ENCODE measurements around the gene PDCL2. TPM values are rescaled to one million over a fixed set of nuclear protein-coding genes. Genes with fewer than 3 reads are reported as not detected.

The PDCL2 gene
- total RNA-seq, 1 experiment from 2014 or later: not detected

DNA sequence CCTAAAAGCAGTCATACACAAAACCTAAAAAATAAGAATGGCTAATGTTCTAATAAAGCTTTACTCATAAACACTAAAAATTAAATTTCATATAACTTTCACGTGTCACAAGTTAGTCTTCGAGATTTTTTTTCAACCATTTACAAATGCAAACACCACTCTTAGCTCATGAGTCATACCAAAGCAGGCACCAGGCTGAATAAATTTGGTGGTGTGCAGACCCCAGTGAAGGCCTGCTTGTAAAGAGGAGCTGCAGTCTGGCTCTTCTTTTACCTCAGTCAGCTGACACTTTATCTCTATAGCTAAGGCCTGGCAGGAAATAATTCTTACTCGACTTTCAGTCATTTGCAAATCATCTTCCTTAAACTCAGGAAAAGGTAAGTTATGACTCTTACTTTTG lies 82.8 kb downstream of the PDCL2 start:
- Histone ChIP-seq H3K4me3 (no peak overlapping the region), H3K9me3 (ENCODE audit: insufficient read depth, low read depth) (no peaks in the 10 kb centered on the region), H3K27ac (no peak overlapping the region), H2AFZ (no peak overlapping the region), H3K36me3 (ENCODE audit: low read depth) (no peaks in the 10 kb centered on the region), H3K27me3 (ENCODE audit: insufficient read depth, low read depth) (no peaks in the 10 kb centered on the region), H3F3A (ENCODE audit: insufficient read depth, low read depth) (no peaks in the 10 kb centered on the region), H3K9me2 (ENCODE audit: insufficient read depth) (no peaks in the 10 kb centered on the region), H3K4me1 (replicated peaks; ENCODE audit: insufficient read depth) (no peaks in the 10 kb centered on the region), H3K4me2 (no peak overlapping the region), H3K79me2 (ENCODE audit: low read depth) (no peaks in the 10 kb centered on the region), H4K20me1 (ENCODE audit: insufficient read depth) (no peaks in the 10 kb centered on the region)
- intact Hi-C loops (cut with micrococcal nuclease; ENCODE audit: unreplicated experiment): no loop called here
- ChIA-PET CTCF (no interaction called here), POLR2A (ENCODE audit: unreplicated experiment) (no interaction called here)
- no peak for TF ChIP-seq EZH2 (IDR thresholded peaks at IDR 0.05; ENCODE audit: low read depth)
- TF ChIP-seq, protein P1, sequence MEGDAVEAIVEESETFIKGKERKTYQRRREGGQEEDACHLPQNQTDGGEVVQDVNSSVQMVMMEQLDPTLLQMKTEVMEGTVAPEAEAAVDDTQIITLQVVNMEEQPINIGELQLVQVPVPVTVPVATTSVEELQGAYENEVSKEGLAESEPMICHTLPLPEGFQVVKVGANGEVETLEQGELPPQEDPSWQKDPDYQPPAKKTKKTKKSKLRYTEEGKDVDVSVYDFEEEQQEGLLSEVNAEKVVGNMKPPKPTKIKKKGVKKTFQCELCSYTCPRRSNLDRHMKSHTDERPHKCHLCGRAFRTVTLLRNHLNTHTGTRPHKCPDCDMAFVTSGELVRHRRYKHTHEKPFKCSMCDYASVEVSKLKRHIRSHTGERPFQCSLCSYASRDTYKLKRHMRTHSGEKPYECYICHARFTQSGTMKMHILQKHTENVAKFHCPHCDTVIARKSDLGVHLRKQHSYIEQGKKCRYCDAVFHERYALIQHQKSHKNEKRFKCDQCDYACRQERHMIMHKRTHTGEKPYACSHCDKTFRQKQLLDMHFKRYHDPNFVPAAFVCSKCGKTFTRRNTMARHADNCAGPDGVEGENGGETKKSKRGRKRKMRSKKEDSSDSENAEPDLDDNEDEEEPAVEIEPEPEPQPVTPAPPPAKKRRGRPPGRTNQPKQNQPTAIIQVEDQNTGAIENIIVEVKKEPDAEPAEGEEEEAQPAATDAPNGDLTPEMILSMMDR (conservative IDR thresholded peaks at IDR 0.05): no peak
- no peak for DNase-seq
- no TSS peak for BruUV-seq (replicated peaks)

GRCh38 chr4:55507612-55508011 lies 84.4 kb downstream of the PDCL2 start:
- CTCF ChIA-PET: no interaction called here

More at GRCh38 chr4:55507612-55508011, 84.4 kb downstream of the PDCL2 start:
- Histone ChIP-seq H2AFZ (no peak overlapping the region), H3K9me3 (ENCODE audit: insufficient read depth, low read depth) (no peaks in the 10 kb centered on the region), H3K79me2 (ENCODE audit: low read depth) (0 out of 2 replicates have a peak, but pooled peaks cover 4% of the 10 kb centered on the region), H3K27ac (no peak overlapping the region), H3F3A (ENCODE audit: insufficient read depth, low read depth) (no peaks in the 10 kb centered on the region), H3K9me2 (ENCODE audit: insufficient read depth) (no peaks in the 10 kb centered on the region), H3K27me3 (ENCODE audit: insufficient read depth, low read depth) (no peaks in the 10 kb centered on the region), H3K36me3 (ENCODE audit: low read depth) (no peaks in the 10 kb centered on the region), H3K4me2 (no peak overlapping the region), H3K4me3 (no peak overlapping the region), H4K20me1 (ENCODE audit: insufficient read depth) (no peaks in the 10 kb centered on the region), H3K4me1 (replicated peaks; ENCODE audit: insufficient read depth) (no peaks in the 10 kb centered on the region)
- POLR2A ChIA-PET (ENCODE audit: unreplicated experiment): no interaction called here
- intact Hi-C loops (cut with micrococcal nuclease; ENCODE audit: unreplicated experiment): no loop called here
- BruUV-seq (replicated peaks): no TSS peak
- TF ChIP-seq, protein P1 (conservative IDR thresholded peaks at IDR 0.05): no peak
- TF ChIP-seq EZH2 (IDR thresholded peaks at IDR 0.05; ENCODE audit: low read depth): no peak
- DNase-seq: no peak

Other genes starting within 250 kb of the PDCL2 start
- 7.3 and 9.9 TPM in 2 replicates for gene SRD5A3, start 246.0 kb downstream of the PDCL2 start, total RNA-seq (2021)
- 61.4 and 61.8 TPM in 2 replicates for gene TMEM165, start 196.3 kb downstream of the PDCL2 start, total RNA-seq (2021)
- gene CLOCK, start 45.3 kb downstream of the PDCL2 start, total RNA-seq (2021): 13.3 and 19.4 TPM in 2 replicates
- gene NMU, start 44.1 kb upstream of the PDCL2 start, total RNA-seq (2021): 22.6 and 31.3 TPM in 2 replicates
- not detected in 2 replicates for gene EXOC1L, start 227.5 kb upstream of the PDCL2 start, total RNA-seq (2021)

Measured in PC-9 (cell line).